GM12874 (cell line): ENCODE measurements around the gene EPS8L2.
A peak's percentile ranks its signal among the peaks of the same experiment; 100 is the strongest.

Experiments
- CTCF ChIP-seq: IDR thresholded peaks from 2 replicates; pipeline ENCODE4 v1.5.1; 2011; ENCODE audit warnings: low read depth, mild to moderate bottlenecking, control low read depth, low read length, moderate library complexity; ENCODE audit not compliant: insufficient read depth

The EPS8L2 gene

GRCh38 chr11:725624-726202 is 19.7 kb downstream of the EPS8L2 start:
- no peak for TF ChIP-seq CTCF

DNA sequence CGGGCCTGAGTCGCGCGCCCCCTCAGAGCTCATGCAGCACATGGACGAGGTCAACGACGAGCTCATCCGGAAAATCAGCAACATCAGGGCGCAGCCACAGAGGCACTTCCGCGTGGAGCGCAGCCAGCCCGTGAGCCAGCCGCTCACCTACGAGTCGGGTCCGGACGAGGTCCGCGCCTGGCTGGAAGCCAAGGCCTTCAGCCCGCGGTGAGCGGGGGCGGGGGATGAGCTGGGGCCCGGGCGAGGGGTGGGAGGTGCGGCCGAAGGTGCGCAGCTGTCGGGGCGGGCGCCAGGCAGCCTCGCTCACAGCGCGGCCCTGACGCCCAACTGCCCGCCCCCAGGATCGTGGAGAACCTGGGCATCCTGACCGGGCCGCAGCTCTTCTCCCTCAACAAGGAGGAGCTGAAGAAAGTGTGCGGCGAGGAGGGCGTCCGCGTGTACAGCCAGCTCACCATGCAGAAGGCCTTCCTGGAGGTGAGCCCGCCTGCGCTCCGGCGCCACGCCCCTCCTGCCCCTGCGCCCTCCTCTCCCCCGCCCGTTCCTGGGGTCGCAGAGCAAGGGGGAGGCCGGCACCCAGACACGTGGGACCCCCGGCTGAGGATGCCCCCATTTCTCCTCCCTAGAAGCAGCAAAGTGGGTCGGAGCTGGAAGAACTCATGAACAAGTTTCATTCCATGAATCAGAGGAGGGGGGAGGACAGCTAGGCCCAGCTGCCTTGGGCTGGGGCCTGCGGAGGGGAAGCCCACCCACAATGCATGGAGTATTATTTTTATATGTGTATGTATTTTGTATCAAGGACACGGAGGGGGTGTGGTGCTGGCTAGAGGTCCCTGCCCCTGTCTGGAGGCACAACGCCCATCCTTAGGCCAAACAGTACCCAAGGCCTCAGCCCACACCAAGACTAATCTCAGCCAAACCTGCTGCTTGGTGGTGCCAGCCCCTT is 20.5 kb downstream of the EPS8L2 start:
- TF ChIP-seq CTCF = no peak

GRCh38 chr11:727281-727701 is 21.3 kb downstream of the EPS8L2 start:
- TF ChIP-seq CTCF = no peak

GRCh38 chr11:727859-728748 is 22.1 kb downstream of the EPS8L2 start:
- peak; percentile 99 for TF ChIP-seq CTCF

DNA sequence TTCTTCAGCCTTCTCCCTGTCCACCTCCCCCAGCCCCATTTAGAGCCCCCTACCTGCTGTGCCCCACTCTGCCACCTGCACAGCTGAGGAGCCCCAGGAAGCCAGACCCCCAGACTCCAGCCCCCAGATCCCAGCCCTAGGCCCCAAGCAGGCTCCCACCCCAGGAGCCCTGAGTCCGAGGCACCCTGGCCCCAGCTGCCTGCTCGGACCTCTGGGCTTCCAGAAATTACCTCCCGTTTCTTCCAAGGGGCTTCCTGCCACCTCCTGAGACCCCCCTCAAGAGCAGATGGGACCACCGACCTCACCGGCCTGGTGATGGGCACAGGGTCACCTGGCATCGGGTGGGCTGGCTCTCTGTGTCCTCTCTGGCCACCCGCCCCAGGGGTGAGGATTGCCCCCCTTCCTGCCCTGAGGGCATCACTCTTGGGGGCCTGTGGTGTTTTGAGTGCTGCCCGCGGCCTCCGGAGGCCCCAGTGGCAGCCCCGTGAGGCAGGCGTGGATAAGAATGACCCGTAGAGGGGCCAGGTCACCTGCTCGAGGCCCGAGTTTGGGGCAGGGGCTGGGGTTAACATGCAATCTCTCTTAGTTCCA is 23.0 kb downstream of the EPS8L2 start:
- TF ChIP-seq CTCF = no peak

- TF ChIP-seq CTCF = no peak
These were observed 23.6 kb downstream of the EPS8L2 start for GRCh38 chr11:729492-730074.
